Colonic mucosa (tissue), 4 donors: ENCODE data around the gene SLC8A1. TPM values are rescaled to one million over a fixed set of nuclear protein-coding genes. Genes with fewer than 3 reads are reported as not detected.

Experiments
- DNase-seq: peaks from one replicate; pipeline ENCODE4 v3.0.0-alpha.2; 2020
- H3K27ac ChIP-seq: fragments of 200-600 bp; one replicate; pipeline ENCODE4 v1.8.0; 2021
- H3K27me3 ChIP-seq: fragments of 200-600 bp; one replicate; pipeline ENCODE4 v1.8.0; 2021
- H3K36me3 ChIP-seq: fragments of 200-600 bp; one replicate; pipeline ENCODE4 v1.8.0; 2021
- H3K4me1 ChIP-seq: fragments of 200-600 bp; one replicate; pipeline ENCODE4 v1.8.0; 2021; ENCODE audit warnings: mild to moderate bottlenecking
- H3K4me3 ChIP-seq: fragments of 200-600 bp; one replicate; pipeline ENCODE4 v1.8.0; 2021
- H3K9ac ChIP-seq, 2 donors: one replicate each; pipeline ENCODE4 v1.7.0; 2013; ENCODE audit warnings: control low read depth in 2 of 2, low read depth in 2 of 2, low read length in 2 of 2
- H3K9me3 ChIP-seq: fragments of 200-600 bp; one replicate; pipeline ENCODE4 v1.8.0; 2021
- CTCF ChIP-seq: fragments of 200-600 bp; IDR thresholded peaks from one replicate; pipeline ENCODE4 v1.8.0; 2022; ENCODE audit warnings: antibody characterized with exemption, mild to moderate bottlenecking
- intact Hi-C: fragments of 100-400 bp; cut with DNase I; formaldehyde crosslinking; loops from one replicate; pipeline ENCODE4 v1.14.1; 2022
- total RNA-seq, 2 donors: library from RNA; stranded (reverse); fragmentation: NEBNext Ultra II Directional in 1 of 2; extraction: Animal tissue kit (Norgen Biotek cat#: 25700) in 1 of 2; gene quantifications; one replicate each; pipeline ENCODE4 v1.2.1, GENCODE V29; 2021
- donor health status: healthy.
- donor health status: DM: no; HTN: no; CAD: no.
- donor health status: DM: no; HTN: no; CAD: no.

SLC8A1 gene
- total RNA-seq, 2 donors from 2014 or later: 4.1 to 25.5 TPM

- no peak overlapping the region for H3K27ac ChIP-seq
- intact Hi-C loops: no loop called here
- no peaks in the 10 kb centered on the region for H3K27me3 ChIP-seq
- no peak for TF ChIP-seq CTCF
- H3K36me3 ChIP-seq: no peaks in the 10 kb centered on the region
- H3K4me3 ChIP-seq: no peak overlapping the region
- H3K9me3 ChIP-seq: no peaks in the 10 kb centered on the region
- no peak overlapping the region for H3K9ac ChIP-seq
- DNase-seq: no peak
- H3K4me1 ChIP-seq: no peaks in the 10 kb centered on the region
These were observed 65.7 kb downstream of the SLC8A1 start for GRCh38 chr2:40386177-40386576.

- H3K4me3 ChIP-seq: no peak overlapping the region
- TF ChIP-seq CTCF: no peak
- no peak for DNase-seq
These were observed 67.2 kb downstream of the SLC8A1 start for GRCh38 chr2:40384714-40385113.

DNA sequence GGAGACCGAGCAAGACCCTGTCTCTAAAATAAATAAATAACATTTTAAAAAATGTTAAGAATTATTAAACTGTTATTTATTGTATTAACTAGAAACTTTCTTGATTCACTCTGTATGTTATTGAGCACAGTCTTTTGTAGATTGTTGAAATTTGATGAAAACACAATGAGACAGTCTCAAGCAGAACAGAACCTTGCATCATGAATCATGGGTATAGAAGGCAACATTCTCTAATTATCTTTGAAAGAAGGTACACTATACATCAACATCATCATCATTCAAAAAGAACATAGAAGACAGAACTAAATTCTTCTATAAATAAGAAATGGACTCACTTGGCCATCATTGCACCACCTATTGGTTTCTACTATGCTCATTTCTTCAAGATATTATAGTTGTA is 67.7 kb downstream of the SLC8A1 start:
- no peak for TF ChIP-seq CTCF

More at GRCh38 chr2:40384714-40385113, 67.2 kb downstream of the SLC8A1 start:
- Histone ChIP-seq H3K27ac (no peak overlapping the region), H3K4me1 (no peaks in the 10 kb centered on the region), H3K27me3 (no peaks in the 10 kb centered on the region), H3K36me3 (no peaks in the 10 kb centered on the region), H3K9ac (no peak overlapping the region), H3K9me3 (no peaks in the 10 kb centered on the region)
- intact Hi-C loops: no loop called here

DNA sequence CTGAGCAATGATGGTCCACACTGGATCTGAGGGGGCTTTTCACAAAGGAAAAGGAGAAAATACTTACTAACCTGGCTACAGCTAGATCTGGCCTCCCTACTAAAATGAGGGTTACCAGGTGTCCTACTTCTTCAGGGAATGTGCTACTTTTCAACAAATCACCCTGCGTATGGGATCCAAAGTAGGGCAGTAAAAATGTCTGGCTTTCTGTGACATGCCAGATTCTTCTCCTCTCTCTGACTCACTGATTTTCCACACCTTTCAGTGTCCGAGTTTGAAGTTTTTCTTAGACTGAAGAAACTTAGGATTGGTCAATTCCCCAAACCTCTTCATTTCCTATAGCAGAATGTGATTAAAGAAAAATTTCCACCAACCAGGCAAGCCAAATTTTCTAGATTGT is 71.2 kb downstream of the SLC8A1 start:
- intact Hi-C loops: no loop called here
- Histone ChIP-seq H3K36me3 (no peaks in the 10 kb centered on the region), H3K9ac (no peak overlapping the region), H3K27ac (no peak overlapping the region), H3K9me3 (no peaks in the 10 kb centered on the region), H3K4me1 (no peaks in the 10 kb centered on the region), H3K27me3 (no peaks in the 10 kb centered on the region), H3K4me3 (no peak overlapping the region)
- no peak for TF ChIP-seq CTCF
- DNase-seq: no peak

More for the DNA sequence above, 67.7 kb downstream of the SLC8A1 start:
- intact Hi-C loops: no loop called here
- Histone ChIP-seq H3K4me1 (no peaks in the 10 kb centered on the region), H3K36me3 (no peaks in the 10 kb centered on the region), H3K27me3 (no peaks in the 10 kb centered on the region), H3K9ac (no peak overlapping the region), H3K4me3 (no peak overlapping the region), H3K27ac (no peak overlapping the region), H3K9me3 (no peaks in the 10 kb centered on the region)
- DNase-seq: no peak

DNA sequence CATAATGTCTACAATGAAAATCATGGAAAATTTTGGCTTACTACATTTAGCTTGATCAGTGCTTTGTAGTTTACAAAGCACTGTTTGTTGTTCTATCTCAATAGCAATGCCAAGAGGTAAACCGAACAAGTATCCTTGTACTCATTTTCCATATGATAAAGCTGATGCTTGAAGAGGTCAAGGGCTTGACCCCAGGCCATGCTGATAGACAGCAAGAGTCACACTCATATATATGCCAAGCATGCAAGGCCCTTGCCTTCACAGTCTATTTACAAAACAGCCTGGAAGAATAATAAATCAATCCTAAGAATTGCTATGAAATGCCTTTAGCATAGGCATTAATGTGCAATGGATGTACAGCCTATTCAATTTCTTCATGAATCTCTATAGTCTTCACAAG is 71.8 kb downstream of the SLC8A1 start:
- H3K36me3 ChIP-seq: no peaks in the 10 kb centered on the region
- intact Hi-C loops: no loop called here
- H3K27me3 ChIP-seq: no peaks in the 10 kb centered on the region
- no peak for TF ChIP-seq CTCF
- H3K4me1 ChIP-seq: no peaks in the 10 kb centered on the region
- DNase-seq: no peak
- no peak overlapping the region for H3K4me3 ChIP-seq
- no peak overlapping the region for H3K9ac ChIP-seq
- H3K27ac ChIP-seq: no peak overlapping the region
- no peaks in the 10 kb centered on the region for H3K9me3 ChIP-seq
